Parietal lobe (tissue), 1 donor: ENCODE measurements around the gene NOX5. TPM values are rescaled to one million over a fixed set of nuclear protein-coding genes. Genes with fewer than 3 reads are reported as not detected.

Experiments used
- total RNA-seq: library from RNA; depleted of rRNA; stranded (reverse); fragments of >200 nt; gene quantifications from one replicate; pipeline ENCODE4 v1.2.3, GENCODE V29; 2014

NOX5 gene, protein sequence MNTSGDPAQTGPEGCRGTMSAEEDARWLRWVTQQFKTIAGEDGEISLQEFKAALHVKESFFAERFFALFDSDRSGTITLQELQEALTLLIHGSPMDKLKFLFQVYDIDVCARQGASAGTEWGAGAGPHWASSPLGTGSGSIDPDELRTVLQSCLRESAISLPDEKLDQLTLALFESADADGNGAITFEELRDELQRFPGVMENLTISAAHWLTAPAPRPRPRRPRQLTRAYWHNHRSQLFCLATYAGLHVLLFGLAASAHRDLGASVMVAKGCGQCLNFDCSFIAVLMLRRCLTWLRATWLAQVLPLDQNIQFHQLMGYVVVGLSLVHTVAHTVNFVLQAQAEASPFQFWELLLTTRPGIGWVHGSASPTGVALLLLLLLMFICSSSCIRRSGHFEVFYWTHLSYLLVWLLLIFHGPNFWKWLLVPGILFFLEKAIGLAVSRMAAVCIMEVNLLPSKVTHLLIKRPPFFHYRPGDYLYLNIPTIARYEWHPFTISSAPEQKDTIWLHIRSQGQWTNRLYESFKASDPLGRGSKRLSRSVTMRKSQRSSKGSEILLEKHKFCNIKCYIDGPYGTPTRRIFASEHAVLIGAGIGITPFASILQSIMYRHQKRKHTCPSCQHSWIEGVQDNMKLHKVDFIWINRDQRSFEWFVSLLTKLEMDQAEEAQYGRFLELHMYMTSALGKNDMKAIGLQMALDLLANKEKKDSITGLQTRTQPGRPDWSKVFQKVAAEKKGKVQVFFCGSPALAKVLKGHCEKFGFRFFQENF
- total RNA-seq, result 0.63 TPM

DNA sequence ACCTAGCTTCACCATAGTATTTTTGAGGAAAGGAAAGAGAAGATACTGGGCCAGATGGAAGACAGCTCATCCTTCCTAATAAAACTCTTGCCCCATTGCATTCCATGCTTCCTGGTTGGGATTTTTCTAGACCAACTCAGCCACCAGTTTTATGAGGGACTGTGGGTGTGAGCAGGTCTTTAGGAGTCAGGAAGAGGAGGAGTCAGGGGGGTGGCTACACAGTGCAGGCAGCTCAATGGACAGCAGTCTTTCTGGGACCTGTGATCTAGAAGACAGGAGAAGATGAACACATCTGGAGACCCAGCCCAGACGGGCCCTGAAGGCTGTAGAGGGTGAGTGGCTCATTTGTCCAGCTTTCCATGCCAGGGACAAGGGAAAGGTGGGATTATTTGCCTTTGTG is at the start of gene NOX5:
Gene NOX5, plus strand, starts transcription at position 242 of the 400 bp plus-strand sequence. Its CDS starts 41 bp downstream, at position 283.

Other genes with a start within 250 kb of the NOX5 start
- gene ANP32A, start 193.8 kb upstream of the NOX5 start, total RNA-seq, result 110 TPM
- 2.5 TPM for gene SPESP1, start 84.2 kb upstream of the NOX5 start, total RNA-seq
- 90.1 TPM for gene GLCE, start 145.9 kb downstream of the NOX5 start, total RNA-seq